HG03175 (cell line): Measurements from ENCODE around the gene POPDC2.
A peak's percentile ranks its signal among the peaks of the same experiment; 100 is the strongest.
"Not testable (repeated sequence)": the region's sequence is repeated elsewhere in the genome, so short reads cannot be mapped to it uniquely, and the experiment has no call there.

Experiments
- ATAC-seq: cut with Tn5 transposase; IDR thresholded peaks from one replicate; pipeline ENCODE4 v1.9.1; 2021; ENCODE audit warnings: mild to moderate bottlenecking, moderate library complexity; ENCODE audit not compliant: unreplicated experiment

Gene POPDC2

GRCh38 chr3:119660474-119661440, at the start of gene POPDC2:
TSS of gene POPDC2 (minus strand) at chr3:119660589. CDS start at chr3:119660423, 166 bp downstream.
- no peak for ATAC-seq

- no peak for ATAC-seq
Observed at GRCh38 chr3:119703820-119704531, 43.6 kb upstream of the POPDC2 start.

- peak; percentile 93 for ATAC-seq
Observed at GRCh38 chr3:119702530-119703527, 42.4 kb upstream of the POPDC2 start, which contains the start of gene CFAP91. TSS of gene CFAP91 (plus strand) at chr3:119703022. CDS start at chr3:119703099, 77 bp downstream.

- ATAC-seq, result no peak
Observed at GRCh38 chr3:119700920-119701734, 40.7 kb upstream of the POPDC2 start.

- ATAC-seq, result peak; percentile 32
Observed at GRCh38 chr3:119700269-119700919, 40.0 kb upstream of the POPDC2 start.

- ATAC-seq, result no peak
Observed at GRCh38 chr3:119697394-119697793, 37.0 kb upstream of the POPDC2 start.

- no peak for ATAC-seq
Observed at GRCh38 chr3:119695480-119695879, 35.1 kb upstream of the POPDC2 start.

GRCh38 chr3:119690043-119690656, 29.8 kb upstream of the POPDC2 start:
- no peak for ATAC-seq

- no peak for ATAC-seq
Observed at GRCh38 chr3:119683421-119683820, 23.0 kb upstream of the POPDC2 start.

GRCh38 chr3:119681279-119681678, 20.9 kb upstream of the POPDC2 start:
- ATAC-seq, result no peak

GRCh38 chr3:119679874-119680273, 19.5 kb upstream of the POPDC2 start:
- ATAC-seq, result no peak

- ATAC-seq, result not testable (repeated sequence)
Observed at GRCh38 chr3:119678209-119678608, 17.8 kb upstream of the POPDC2 start.

GRCh38 chr3:119677641-119677934, 17.2 kb upstream of the POPDC2 start:
- ATAC-seq, result peak; percentile 0

- ATAC-seq, result peak; percentile 90
Observed at GRCh38 chr3:119676771-119677640, 16.6 kb upstream of the POPDC2 start, which contains the start of gene COX17. TSS of gene COX17 (minus strand) at chr3:119677406. CDS start at chr3:119677310, 96 bp downstream.

GRCh38 chr3:119676020-119676419, 15.6 kb upstream of the POPDC2 start:
- no peak for ATAC-seq

- ATAC-seq, result no peak
Observed at GRCh38 chr3:119675188-119675874, 14.9 kb upstream of the POPDC2 start.

- ATAC-seq, result no peak
Observed at GRCh38 chr3:119673875-119674274, 13.5 kb upstream of the POPDC2 start.
